ENCODE measurements around the gene DMXL1.
"Not testable (repeated sequence)": the region's sequence is repeated elsewhere in the genome, so short reads cannot be mapped to it uniquely, and the experiment has no call there.

The DMXL1 gene

DNA sequence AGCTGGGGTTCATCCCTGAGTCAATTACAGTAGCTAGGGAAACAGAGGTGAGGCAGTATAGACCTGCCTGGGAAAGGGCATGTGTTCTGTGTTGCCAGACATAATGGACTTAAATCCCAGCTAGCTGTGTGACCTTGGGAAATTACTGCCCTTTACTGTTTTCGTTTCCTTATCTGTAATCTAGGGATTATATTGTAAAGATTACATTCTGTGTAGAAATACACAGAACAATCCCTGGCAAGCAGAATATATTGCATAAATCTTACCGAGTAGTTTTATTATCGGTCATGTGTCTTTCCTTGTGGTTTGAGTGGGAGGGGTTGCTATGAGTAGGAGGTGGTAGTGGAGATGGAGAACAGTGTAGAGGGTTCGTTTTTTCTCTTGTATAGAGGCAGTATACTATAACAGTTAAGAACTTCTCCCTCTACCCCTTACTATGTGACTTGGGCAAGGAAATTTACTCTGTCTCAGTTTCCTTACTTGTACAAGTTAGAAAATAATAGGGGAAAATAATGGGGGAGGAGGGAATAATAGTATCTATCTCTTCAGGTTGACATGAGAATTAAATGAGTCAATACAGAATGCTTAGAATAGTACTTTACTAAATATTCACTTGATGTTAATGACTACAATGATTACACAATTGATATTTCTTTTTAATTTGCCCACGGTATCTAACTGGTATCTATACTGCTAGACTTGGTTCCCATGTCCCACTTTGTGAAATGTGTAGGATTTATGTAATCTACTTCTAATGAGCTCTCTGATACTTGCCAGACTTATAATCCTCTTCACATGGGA lies 7.1 kb upstream of the DMXL1 start:
- no peak for DNase-seq

DNA sequence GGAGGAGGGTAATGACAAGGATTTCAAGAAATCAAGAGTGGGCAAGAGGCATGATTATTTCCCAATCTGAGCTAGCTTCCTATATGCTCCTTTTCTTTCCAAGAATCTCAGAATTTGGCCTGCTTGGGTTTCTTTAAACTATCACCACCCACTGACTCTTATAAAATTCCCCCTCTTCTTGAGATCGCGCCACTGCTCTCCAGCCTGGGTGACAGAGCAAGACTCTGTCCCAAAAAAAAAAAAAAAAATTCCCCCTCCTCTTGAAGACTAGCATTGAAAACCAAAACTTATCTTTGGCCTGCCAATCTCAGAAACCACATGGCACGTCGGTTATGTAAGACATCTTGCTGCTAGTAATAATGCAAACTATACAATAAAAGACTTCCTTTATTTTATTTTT lies 3.4 kb upstream of the DMXL1 start:
- no peak for DNase-seq

- DNase-seq: peak; percentile 64 to 82 (median 74)
These were observed 384 bp upstream of the DMXL1 start for GRCh38 chr5:119070578-119070827.

GRCh38 chr5:119071561-119071995 lies 691 bp downstream of the DMXL1 start:
- no peak for DNase-seq

DNA sequence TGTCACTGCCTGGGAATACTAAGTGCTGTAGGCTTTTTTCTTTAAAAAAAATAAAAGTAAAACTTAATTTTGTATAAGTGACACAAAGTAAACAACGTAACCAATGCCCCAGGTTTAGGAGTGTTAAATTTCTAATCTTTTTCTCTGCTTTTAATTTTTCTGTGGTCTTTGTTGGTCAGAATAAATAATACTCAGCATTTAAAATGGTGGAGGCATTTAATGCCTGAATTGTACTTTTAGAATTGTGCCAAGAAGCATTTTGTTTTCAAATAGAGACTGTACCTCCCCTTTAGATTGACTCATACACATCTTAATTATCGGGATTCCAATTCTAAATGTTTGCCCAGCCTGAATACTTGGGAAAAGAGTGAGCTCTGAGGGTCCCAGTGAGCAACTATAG lies 1.6 kb downstream of the DMXL1 start:
- DNase-seq: no peak

DNA sequence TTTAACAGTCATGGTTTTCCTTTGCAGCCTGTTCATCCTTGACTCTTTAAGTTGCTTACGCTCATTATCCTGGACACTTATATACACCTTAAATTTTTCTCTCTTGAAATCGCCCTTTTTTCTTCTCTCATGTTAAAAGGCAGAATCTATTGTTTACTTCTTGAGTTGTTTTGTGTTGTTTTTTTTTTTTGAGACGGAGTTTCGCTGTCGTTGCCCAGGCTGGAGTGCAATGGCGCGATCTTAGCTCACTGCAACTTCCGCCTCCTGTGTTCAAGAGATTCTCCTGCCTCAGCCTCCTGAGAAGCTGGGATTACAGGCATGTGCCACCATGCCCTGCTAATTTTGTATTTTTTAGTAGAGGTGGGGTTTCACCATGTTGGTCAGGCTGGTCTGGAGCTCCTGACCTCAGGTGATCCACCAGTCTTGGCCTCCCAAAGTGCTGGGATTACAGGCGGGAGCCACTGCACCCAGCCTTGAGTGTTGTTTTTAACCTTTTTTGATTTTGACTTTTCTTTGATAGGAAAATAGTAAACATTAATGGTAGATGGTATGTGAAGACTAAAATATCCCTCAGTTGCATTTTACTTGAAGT lies 3.0 kb downstream of the DMXL1 start:
- not testable (repeated sequence) for DNase-seq

DNA sequence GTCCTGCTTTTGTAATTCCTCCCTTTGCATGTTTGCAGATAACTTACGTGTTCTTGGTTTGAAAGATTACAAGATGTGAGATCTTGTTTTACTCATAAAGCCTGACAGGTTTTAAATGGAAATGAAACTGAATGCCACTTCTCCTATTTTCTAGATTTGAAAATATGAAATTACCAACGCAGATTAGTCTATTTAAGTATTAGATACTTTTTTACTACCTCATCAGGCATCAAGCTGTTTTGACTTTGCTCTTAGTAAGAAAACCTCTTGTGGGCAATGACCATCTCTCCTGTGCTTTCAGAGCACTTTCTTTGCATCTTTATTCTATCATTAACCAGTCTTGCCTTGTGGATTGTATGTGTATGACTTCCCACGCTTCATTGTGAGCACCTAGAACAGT lies 3.5 kb downstream of the DMXL1 start:
- DNase-seq: no peak

DNA sequence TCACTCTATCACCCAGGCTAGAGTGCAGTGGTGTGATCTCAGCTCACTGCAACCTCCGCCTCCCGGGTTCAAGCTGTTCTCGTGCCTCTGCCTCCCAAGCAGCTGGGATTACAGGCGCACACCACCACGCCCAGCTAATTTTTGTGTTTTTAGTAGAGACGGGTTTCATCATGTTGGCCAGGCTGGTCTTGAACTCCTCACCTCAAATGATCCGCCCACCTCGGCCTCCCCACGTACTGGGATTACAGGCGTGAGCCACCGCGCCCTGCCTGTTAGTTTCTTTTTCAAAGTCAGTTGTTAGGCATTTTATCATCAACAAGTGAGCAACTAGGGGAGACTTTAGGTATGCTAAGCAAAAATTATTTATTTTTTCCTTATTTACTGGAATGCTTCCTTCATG lies 4.4 kb downstream of the DMXL1 start:
- not testable (repeated sequence) for DNase-seq

- no peak for DNase-seq
These were observed 5.2 kb downstream of the DMXL1 start for GRCh38 chr5:119076080-119076479.

- DNase-seq: no peak
These were observed 6.6 kb downstream of the DMXL1 start for GRCh38 chr5:119077444-119077843.

- no peak for DNase-seq
These were observed 7.4 kb downstream of the DMXL1 start for GRCh38 chr5:119078071-119078846.

DNA sequence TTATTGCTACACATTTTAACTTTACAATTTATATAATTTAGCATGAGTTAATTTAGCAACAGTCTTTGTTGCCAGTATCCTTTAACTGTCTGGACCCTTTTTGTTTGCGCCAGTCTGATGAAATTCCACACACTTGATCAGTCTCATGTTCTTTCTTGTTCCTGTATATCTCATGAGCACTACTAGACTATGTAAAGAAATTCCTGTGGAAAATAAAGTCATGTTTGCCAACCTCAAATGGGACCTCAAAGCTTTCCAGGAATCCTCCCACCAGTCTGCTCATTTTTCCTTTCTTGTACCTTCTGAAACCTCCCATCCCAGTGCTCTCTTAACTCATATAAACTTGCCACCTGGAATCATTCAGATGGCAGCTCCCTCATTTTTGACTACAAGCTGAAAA lies 8.0 kb downstream of the DMXL1 start:
- DNase-seq: no peak

GRCh38 chr5:119079318-119079921 lies 8.5 kb downstream of the DMXL1 start:
- no peak for DNase-seq

GRCh38 chr5:119080936-119081335 lies 10.0 kb downstream of the DMXL1 start:
- no peak for DNase-seq

- DNase-seq: no peak
These were observed 11.8 kb downstream of the DMXL1 start for GRCh38 chr5:119082691-119083090.

GRCh38 chr5:119083679-119084078 lies 12.8 kb downstream of the DMXL1 start:
- no peak for DNase-seq

GRCh38 chr5:119088438-119088837 lies 17.6 kb downstream of the DMXL1 start:
- no peak for DNase-seq

DNA sequence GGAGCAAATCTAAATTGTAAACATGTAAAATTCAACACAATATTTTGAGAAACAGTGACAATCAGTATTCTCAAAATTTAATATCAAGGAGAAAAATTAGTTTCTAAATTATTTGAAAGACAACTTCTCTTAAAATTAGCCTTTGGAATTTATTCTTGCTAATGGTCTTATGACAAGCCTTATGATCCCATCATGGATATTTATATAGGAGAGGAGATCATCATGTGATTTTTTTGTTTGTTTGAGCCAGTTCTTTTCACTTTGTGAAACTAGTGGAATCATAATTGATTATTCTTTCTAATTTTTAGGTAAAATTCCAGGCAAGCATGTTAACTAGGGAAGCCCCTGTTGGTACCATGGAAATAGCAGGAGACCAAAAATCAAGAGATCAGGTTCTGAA lies 24.7 kb downstream of the DMXL1 start:
- DNase-seq: no peak

- DNase-seq: no peak
These were observed 35.1 kb downstream of the DMXL1 start for GRCh38 chr5:119105971-119106370.

- no peak for DNase-seq
These were observed 41.3 kb downstream of the DMXL1 start for GRCh38 chr5:119112151-119112550.

- DNase-seq: no peak
These were observed 46.4 kb downstream of the DMXL1 start for GRCh38 chr5:119117237-119117636.

- DNase-seq: no peak
These were observed 47.1 kb downstream of the DMXL1 start for GRCh38 chr5:119118000-119118399.

DNA sequence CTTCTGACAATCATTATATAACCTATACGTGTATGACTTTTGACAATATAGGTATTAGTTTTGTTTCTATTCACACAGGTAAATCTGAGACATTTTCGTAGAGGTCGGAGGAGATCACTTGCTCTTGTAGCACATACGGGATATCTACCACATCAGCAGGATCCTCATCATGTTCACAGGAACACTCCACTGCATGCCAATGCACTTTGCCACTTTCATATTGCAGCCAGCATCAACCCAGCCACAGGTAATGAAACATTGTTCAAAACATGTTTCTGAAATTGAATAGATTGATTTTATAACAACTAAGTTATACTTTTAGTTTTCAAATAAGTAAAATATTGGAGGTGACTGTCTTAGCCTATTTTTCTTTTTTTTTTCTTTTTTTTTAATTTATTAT lies 50.0 kb downstream of the DMXL1 start:
- DNase-seq: no peak

DNA sequence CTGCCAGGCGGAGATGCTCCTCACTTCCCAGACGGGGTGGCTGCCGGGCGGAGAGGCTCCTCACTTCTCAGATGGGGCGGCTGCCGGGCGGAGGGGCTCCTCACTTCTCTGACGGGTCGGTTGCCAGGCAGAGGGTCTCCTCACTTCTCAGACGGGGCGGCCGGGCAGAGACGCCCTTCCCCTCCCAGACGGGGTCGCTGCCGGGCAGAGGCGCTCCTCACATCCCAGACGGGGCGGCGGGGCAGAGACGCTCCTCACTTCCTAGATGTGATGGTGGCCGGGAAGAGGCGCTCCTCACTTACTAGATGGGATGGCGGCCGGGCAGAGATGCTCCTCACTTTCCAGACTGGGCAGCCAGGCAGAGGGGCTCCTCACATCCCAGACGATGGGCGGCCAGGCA lies 51.6 kb downstream of the DMXL1 start:
- DNase-seq: not testable (repeated sequence)
